Epithelial cell of proximal tubule (primary cell): ENCODE measurements around the gene NINL. TPM values are rescaled to one million over a fixed set of nuclear protein-coding genes. Genes with fewer than 3 reads are reported as not detected.

Experiments used
- DNase-seq: peaks from one replicate; pipeline ENCODE4 v3.0.0-alpha.2; 2011; ENCODE audit warnings: low read depth
- H3K4me3 ChIP-seq: 2 replicates; pipeline ENCODE4 v1.5.1; 2011; ENCODE audit warnings: low read depth, mild to moderate bottlenecking, low read length
- total RNA-seq: library from RNA; depleted of rRNA; stranded (reverse); fragments of >200 nt; gene quantifications from 2 replicates; pipeline ENCODE4 v1.2.3, GENCODE V29; 2015
- TF ChIP-seq, protein P1 (sequence below): conservative IDR thresholded peaks from 2 replicates; pipeline ENCODE4 v1.5.1; 2012; ENCODE audit warnings: low read depth, mild to moderate bottlenecking, low read length

The NINL gene
- total RNA-seq, 1 donor from 2014 or later: 13.5 TPM

DNA sequence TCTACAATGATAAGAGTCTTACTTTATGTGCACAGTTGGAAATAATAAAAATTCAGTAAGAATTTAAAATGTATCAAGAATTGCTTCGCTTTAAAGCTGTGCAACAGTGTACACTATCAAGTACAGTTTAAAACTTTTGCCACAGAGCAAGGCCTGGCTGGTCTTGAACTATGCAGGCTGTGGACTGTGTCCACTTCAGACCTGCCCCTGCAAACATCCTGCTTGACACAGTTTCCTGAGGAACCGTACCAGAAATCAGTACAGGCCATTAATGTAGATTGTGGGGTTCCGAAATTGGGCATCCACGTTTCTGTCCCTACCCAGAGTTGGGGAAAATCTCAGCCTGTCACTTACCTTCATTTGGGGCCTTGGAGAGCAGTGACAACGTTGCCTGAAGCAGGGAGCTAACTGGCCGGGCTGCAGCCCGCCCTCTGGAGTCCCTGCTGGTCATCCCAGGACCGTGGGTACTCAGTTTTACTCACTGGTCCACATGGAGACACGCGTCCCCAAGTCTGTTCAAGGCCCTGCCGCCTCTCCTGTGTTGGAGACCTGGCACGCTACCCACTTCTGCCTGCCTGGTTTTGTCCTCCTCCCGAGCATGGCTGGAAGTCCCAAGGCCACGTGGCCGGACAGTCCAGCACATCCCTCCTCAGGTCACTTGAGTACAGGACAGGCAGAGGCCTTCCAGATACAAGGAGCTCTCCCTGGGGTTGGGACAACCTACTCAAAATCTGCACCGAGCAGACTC lies 8.4 kb downstream of the NINL start:
- TF ChIP-seq, protein P1, sequence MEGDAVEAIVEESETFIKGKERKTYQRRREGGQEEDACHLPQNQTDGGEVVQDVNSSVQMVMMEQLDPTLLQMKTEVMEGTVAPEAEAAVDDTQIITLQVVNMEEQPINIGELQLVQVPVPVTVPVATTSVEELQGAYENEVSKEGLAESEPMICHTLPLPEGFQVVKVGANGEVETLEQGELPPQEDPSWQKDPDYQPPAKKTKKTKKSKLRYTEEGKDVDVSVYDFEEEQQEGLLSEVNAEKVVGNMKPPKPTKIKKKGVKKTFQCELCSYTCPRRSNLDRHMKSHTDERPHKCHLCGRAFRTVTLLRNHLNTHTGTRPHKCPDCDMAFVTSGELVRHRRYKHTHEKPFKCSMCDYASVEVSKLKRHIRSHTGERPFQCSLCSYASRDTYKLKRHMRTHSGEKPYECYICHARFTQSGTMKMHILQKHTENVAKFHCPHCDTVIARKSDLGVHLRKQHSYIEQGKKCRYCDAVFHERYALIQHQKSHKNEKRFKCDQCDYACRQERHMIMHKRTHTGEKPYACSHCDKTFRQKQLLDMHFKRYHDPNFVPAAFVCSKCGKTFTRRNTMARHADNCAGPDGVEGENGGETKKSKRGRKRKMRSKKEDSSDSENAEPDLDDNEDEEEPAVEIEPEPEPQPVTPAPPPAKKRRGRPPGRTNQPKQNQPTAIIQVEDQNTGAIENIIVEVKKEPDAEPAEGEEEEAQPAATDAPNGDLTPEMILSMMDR: no peak
- DNase-seq: no peak

DNA sequence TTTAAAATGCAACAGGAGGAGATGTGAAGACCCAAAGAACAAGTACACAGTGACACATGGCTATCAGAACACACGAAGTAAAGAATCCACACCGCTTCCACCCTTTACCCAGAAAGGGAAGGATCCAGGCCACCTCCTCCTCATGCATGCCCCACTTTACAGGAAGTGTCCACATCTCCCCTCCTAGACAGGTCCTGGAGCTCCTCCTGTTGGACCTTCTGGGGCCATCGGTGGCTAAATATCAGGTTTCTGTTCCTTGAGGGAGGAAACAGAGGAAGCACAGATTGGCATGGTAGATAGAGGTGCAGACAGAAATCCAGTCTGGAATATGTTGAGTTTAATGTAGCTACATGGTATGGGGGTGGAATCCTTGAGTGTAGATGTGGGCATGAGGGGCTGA lies 10.9 kb downstream of the NINL start:
- H3K4me3 ChIP-seq: no peak overlapping the region
- DNase-seq: no peak
- TF ChIP-seq, protein P1: peak; percentile 71

More for the DNA sequence above, 8.4 kb downstream of the NINL start:
- H3K4me3 ChIP-seq: no peak overlapping the region

DNA sequence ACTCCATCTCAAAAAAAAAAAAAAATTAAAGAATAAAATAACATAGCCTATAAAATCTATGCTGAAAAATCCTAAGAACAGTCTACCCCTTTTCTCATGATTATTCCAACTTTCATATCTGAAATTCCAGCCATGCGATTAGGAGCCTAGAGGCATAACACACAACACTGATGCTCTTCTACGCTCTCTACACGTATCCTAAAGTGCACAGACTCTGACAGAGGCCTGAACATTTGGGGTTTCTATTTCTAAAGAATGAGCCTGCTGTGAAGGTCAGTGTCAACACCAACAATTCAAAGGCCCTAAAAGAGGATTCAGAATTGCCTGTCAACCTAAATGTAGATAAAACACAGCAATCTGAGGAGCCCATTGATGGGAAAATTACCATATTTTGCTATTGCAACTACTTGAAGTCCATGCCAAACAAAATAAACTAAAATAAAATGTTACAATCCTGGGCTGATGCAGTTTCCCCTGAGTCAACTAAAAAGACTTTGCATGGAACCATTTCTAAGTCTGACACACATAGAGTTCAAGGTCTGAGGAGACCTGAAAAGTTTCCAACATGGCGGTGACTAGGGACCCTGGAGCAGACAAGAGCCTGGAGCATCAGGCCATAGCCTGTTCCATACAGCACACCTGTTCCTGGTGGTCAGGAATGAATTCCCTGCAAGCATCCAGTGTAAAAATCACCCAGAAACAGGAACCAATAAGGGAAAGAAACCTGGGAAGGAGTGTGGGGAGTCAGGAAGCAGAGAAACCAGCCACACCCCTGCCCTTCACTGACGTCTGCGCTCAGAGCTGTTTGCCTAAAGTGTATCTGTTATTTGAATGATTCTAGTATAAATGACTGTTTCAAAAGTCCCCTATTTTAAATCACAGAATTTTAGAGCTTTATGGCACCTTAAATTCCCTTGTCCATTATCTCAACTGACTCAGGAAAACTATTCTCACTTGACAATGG lies 11.8 kb downstream of the NINL start:
- no peak for DNase-seq
- H3K4me3 ChIP-seq: no peak overlapping the region
- TF ChIP-seq, protein P1: no peak

DNA sequence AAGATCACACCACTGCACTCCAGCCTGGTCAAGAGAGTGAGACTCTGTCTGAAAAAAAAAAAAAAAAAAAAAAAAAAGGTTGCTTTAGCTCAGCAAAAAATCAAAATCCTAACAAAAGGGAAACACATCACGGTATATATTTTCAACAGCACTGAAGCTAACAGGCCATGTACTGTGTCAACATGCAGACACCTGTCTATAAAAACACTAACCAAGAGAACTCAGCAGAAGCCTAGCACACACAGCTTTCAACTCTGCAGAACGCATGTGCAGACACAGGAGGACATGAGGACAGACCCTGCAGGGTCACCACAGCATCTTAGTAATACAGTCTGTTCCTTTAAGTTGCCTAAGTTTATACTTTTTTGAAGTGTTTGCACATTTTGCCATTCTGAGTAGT lies 13.5 kb downstream of the NINL start:
- no peak overlapping the region for H3K4me3 ChIP-seq
- DNase-seq: no peak
- TF ChIP-seq, protein P1: no peak

DNA sequence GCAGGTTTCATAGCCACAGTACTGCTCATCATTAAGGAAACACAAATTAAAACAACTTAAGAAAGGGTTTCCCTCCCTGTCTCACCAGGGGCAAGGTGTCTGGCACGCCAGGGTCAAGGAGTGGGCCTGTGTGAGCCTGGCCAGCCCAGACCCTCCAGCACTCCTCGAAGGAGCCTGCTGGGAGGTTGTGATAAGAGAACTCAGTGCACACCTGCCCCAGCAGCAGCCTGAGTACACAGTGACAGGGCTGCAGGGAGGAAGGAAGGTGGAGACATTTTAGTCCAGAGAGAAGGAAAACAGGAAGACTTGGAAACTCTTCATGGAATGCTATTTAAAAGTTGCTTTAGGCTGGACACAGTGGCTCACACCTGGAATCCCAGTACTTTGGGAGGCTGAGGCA lies 14.1 kb downstream of the NINL start:
- H3K4me3 ChIP-seq: no peak overlapping the region
- DNase-seq: no peak
- TF ChIP-seq, protein P1: no peak

DNA sequence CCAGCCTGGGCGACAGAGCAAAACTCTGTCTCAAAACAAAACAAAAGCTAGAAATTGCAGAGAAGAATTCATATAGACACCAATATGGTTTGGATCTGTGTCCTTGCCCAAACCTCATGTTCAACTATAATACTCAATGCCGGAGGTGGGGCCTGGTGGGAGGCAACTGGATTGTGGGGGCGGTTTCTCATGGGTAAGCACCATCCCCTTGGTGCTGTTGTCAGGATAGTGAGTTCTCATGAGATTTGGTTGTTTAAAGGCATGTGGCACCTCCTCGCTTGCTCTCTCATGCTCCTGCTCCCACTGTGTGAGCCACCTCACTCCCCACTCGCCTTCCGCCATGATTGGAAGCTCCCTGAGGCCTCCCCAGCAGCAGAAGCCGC lies 15.2 kb downstream of the NINL start:
- DNase-seq: no peak
- TF ChIP-seq, protein P1: no peak
- H3K4me3 ChIP-seq: no peak overlapping the region
